H4 (cell line): Measurements from ENCODE around the gene KBTBD8. TPM values are rescaled to one million over a fixed set of nuclear protein-coding genes. Genes with fewer than 3 reads are reported as not detected.

Experiments used
- DNase-seq: peaks from one replicate; pipeline ENCODE4 v3.0.0-alpha.2; 2015; ENCODE audit warnings: low spot score
- total RNA-seq: library from RNA; depleted of rRNA; stranded (reverse); fragments of >200 nt; shearing (Covaris generic); gene quantifications from 2 replicates; pipeline ENCODE4 v1.2.3, GENCODE V29; 2014; rRNA removed

The KBTBD8 gene
- total RNA-seq: 2.6 and 2.9 TPM in 2 replicates

- peak; percentile 96 for DNase-seq
Observed at GRCh38 chr3:66998113-66998903, at the start of gene KBTBD8. TSS of gene KBTBD8 (plus strand) at chr3:66998307. CDS start at chr3:66998356, 49 bp downstream.

GRCh38 chr3:66948838-66949237 lies 49.3 kb upstream of the KBTBD8 start:
- no peak for DNase-seq

GRCh38 chr3:66949898-66950297 lies 48.2 kb upstream of the KBTBD8 start:
- DNase-seq: no peak

GRCh38 chr3:66952357-66952756 lies 45.8 kb upstream of the KBTBD8 start:
- no peak for DNase-seq

- DNase-seq: no peak
Observed at GRCh38 chr3:66953934-66954445, 44.1 kb upstream of the KBTBD8 start.

- DNase-seq: no peak
Observed at GRCh38 chr3:66956742-66957141, 41.4 kb upstream of the KBTBD8 start.

GRCh38 chr3:66957367-66957766 lies 40.7 kb upstream of the KBTBD8 start:
- no peak for DNase-seq

GRCh38 chr3:66958067-66958466 lies 40.0 kb upstream of the KBTBD8 start:
- DNase-seq: no peak

GRCh38 chr3:66962664-66963063 lies 35.4 kb upstream of the KBTBD8 start:
- DNase-seq: no peak

- DNase-seq: no peak
Observed at GRCh38 chr3:66971245-66971644, 26.9 kb upstream of the KBTBD8 start.

GRCh38 chr3:66971891-66972551 lies 26.1 kb upstream of the KBTBD8 start:
- DNase-seq: peak; percentile 59

- no peak for DNase-seq
Observed at GRCh38 chr3:66980791-66981190, 17.3 kb upstream of the KBTBD8 start.

- no peak for DNase-seq
Observed at GRCh38 chr3:66983101-66983500, 15.0 kb upstream of the KBTBD8 start.

- DNase-seq: no peak
Observed at GRCh38 chr3:66985336-66985920, 12.7 kb upstream of the KBTBD8 start.

- DNase-seq: no peak
Observed at GRCh38 chr3:66986406-66986805, 11.7 kb upstream of the KBTBD8 start.

- no peak for DNase-seq
Observed at GRCh38 chr3:66989241-66989640, 8.9 kb upstream of the KBTBD8 start.

- peak; percentile 55 for DNase-seq
Observed at GRCh38 chr3:66989860-66990696, 8.0 kb upstream of the KBTBD8 start.

- DNase-seq: peak; percentile 54
Observed at GRCh38 chr3:66991459-66991858, 6.6 kb upstream of the KBTBD8 start.

- no peak for DNase-seq
Observed at GRCh38 chr3:66993082-66993481, 5.0 kb upstream of the KBTBD8 start.

GRCh38 chr3:66994588-66994987 lies 3.5 kb upstream of the KBTBD8 start:
- no peak for DNase-seq

- no peak for DNase-seq
Observed at GRCh38 chr3:66996696-66997095, 1.4 kb upstream of the KBTBD8 start.
